Gastroesophageal sphincter (tissue), 4 donors: Measurements from ENCODE around the gene IFT43. TPM values are rescaled to one million over a fixed set of nuclear protein-coding genes. Genes with fewer than 3 reads are reported as not detected.

Experiments used
- ATAC-seq: fragments of 150-250 bp; one replicate; pipeline ENCODE4 v1.9.1; 2016; ENCODE audit warnings: mild to moderate bottlenecking, moderate library complexity
- H3K27ac ChIP-seq, 4 donors: fragments of 200-600 bp; sonication (generic) in 3 of 4; 1 replicate in 3 of 4; 2 replicates in 1 of 4; pipeline ENCODE4 v1.5.1; 2016 to 2019
- H3K27me3 ChIP-seq: fragments of 200-600 bp; sonication (generic); one replicate; pipeline ENCODE4 v1.5.1; 2019
- H3K36me3 ChIP-seq, 2 donors: fragments of 200-600 bp; sonication (generic); one replicate each; pipeline ENCODE4 v1.5.1; 2019; ENCODE audit warnings: control low read depth in 1 of 2
- H3K4me1 ChIP-seq, 3 donors: fragments of 200-600 bp; sonication (generic); 1 replicate in 2 of 3; 2 replicates in 1 of 3; pipeline ENCODE4 v1.5.1; 2016 to 2019; ENCODE audit warnings: control low read depth in 2 of 3
- H3K4me3 ChIP-seq, 2 donors: fragments of 200-600 bp; sonication (generic); one replicate each; pipeline ENCODE4 v1.5.1; 2019; ENCODE audit warnings: mild to moderate bottlenecking in 1 of 2, moderate library complexity in 1 of 2
- H3K9me3 ChIP-seq, 3 donors: fragments of 200-600 bp; sonication (generic); one replicate each; pipeline ENCODE4 v1.5.1; 2017 to 2019; ENCODE audit warnings: control low read depth in 2 of 3
- EP300 ChIP-seq: sonication (generic); formaldehyde crosslinking; IDR thresholded peaks from one replicate; pipeline ENCODE4 v1.6.1; 2017; ENCODE audit warnings: antibody characterized with exemption, mild to moderate bottlenecking
- POLR2A ChIP-seq, 2 donors: fragments of 450-650 bp; IDR thresholded peaks; one replicate each; pipeline ENCODE4 v1.6.1; 2017; ENCODE audit warnings: antibody characterized with exemption in 2 of 2, mild to moderate bottlenecking in 2 of 2, moderate library complexity in 1 of 2
- POLR2AphosphoS5 ChIP-seq: sonication (generic); formaldehyde crosslinking; IDR thresholded peaks from one replicate; pipeline ENCODE4 v1.6.1; 2017; ENCODE audit warnings: antibody characterized with exemption
- WGBS, 2 donors: methylation state at CpG; one replicate each; pipeline ENCODE4 v1.1.5; 2018; ENCODE audit warnings: low coverage in 1 of 2; 5-methylcytosine and 5-hydroxymethylcytosine counted together
- total RNA-seq, 4 donors: library from RNA; depleted of rRNA; stranded (reverse); fragments of >200 nt; gene quantifications; one replicate each; pipeline ENCODE4 v1.1.0, GENCODE V29; 2016
- TF ChIP-seq, protein P1 (sequence below), 4 experiments: fragments of 200-600 bp in 2 of 4; fragments of 450-650 bp in 2 of 4; sonication (generic) in 1 of 4; IDR thresholded peaks; one replicate each; pipeline ENCODE4 v1.5.1; 2017 to 2019; ENCODE audit warnings: antibody characterized with exemption in 4 of 4, mild to moderate bottlenecking in 2 of 4, moderate library complexity in 2 of 4

The IFT43 gene
- total RNA-seq, 4 donors from 2014 or later = 39.7 to 51.6 (median 43.6) TPM

DNA sequence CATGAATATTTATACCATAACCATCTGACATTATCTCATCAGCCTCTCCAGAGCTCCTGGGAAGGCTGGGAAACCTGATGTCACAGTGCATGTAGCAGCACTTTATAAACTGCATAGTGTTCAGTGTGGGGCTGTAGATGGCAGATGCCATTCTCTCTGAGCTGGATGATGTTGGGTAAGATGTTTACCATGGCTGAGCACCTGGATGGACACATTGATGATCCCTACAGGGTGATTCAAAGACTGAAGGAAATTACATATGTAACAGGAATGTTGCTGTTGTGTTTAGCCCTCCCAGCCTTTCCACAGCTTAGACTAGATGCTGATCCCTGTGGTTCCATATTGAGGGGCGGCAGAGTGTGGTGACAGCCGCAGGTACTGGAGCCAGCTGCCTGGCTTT, 37.4 kb downstream of the IFT43 start:
- 94% methylated on average over 2 of the region's 2 CpGs; no CpG with 5 or more reads in 1 of the 2 donors for WGBS, 2 donors
- no peaks in the 10 kb centered on the region for H3K4me1 ChIP-seq
- H3K27me3 ChIP-seq = no peaks in the 10 kb centered on the region
- peaks cover 0 to 43% of the 10 kb centered on the region in 2 donors for H3K36me3 ChIP-seq
- H3K9me3 ChIP-seq = no peaks in the 10 kb centered on the region
- no peak overlapping the region for H3K27ac ChIP-seq
- H3K4me3 ChIP-seq = no peak overlapping the region
- TF ChIP-seq POLR2A (IDR thresholded peaks at IDR 0.05) = no peak
- no peak for ATAC-seq

DNA sequence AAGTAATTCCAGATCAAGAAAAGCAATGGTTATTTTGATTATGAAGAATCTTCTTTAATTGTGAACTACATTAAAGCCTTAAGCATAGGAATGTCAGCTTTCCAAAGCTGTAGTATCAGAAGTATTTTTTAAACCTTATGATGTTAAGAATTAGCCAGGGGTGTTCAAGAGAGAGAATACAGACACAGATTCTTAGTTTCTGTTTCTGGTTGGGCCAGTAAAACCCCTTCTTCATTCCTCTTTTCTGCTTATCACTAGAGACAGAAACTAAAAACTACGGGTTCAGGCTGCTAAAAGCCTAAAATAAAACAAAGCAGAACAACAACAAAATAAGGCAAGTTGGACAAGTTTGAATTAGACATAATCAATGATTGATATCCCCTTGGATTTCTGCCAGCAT, 38.2 kb downstream of the IFT43 start:
- H3K4me1 ChIP-seq = no peaks in the 10 kb centered on the region
- no peaks in the 10 kb centered on the region for H3K9me3 ChIP-seq
- WGBS, 2 donors = 69 to 80% methylated on average over 1 of the region's 1 CpG
- H3K36me3 ChIP-seq = peaks cover 0 to 45% of the 10 kb centered on the region in 2 donors
- no peak overlapping the region for H3K27ac ChIP-seq
- no peak overlapping the region for H3K4me3 ChIP-seq
- ATAC-seq = no peak
- no peak for TF ChIP-seq POLR2A (IDR thresholded peaks at IDR 0.05)
- TF ChIP-seq, protein P1, sequence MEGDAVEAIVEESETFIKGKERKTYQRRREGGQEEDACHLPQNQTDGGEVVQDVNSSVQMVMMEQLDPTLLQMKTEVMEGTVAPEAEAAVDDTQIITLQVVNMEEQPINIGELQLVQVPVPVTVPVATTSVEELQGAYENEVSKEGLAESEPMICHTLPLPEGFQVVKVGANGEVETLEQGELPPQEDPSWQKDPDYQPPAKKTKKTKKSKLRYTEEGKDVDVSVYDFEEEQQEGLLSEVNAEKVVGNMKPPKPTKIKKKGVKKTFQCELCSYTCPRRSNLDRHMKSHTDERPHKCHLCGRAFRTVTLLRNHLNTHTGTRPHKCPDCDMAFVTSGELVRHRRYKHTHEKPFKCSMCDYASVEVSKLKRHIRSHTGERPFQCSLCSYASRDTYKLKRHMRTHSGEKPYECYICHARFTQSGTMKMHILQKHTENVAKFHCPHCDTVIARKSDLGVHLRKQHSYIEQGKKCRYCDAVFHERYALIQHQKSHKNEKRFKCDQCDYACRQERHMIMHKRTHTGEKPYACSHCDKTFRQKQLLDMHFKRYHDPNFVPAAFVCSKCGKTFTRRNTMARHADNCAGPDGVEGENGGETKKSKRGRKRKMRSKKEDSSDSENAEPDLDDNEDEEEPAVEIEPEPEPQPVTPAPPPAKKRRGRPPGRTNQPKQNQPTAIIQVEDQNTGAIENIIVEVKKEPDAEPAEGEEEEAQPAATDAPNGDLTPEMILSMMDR (IDR thresholded peaks at IDR 0.05) = no peak
- TF ChIP-seq EP300 = no peak
- TF ChIP-seq POLR2AphosphoS5 = no peak
- H3K27me3 ChIP-seq = no peaks in the 10 kb centered on the region

DNA sequence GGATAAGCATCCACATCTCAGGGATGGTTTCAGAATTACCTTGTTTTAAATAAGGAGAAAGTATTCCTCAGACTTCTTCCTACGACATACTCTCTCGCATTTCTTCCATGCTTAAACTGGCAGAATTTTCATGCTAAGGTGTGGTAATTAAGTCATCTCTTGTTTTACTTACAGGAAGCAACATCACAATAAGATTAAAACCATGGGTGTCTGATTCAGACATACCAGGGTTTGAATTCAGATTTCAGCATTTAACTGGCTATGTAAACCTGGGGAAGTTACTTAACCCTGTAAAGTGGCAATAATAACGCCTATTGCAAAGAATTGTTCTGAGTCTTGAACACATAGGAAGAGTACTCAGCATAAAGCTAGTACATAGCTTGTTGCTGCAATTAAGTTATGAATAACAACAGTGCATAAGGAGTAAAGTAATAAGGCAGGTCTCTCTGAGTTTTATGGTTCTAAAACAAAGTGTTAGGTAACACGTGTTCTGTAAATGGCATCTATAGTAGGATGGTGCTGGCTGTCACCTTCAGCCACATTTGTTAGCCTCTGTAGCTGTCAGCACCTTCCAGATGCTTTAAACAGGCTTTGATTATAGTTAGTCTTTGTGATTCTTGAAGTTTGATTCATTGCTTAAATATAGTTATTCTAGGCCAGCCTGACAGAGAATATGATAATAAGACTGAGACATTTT, 38.8 kb downstream of the IFT43 start:
- 76 to 77% methylated on average over 3 to 4 of the region's 4 CpGs for WGBS, 2 donors
- Histone ChIP-seq H3K4me1 (no peaks in the 10 kb centered on the region), H3K27ac (no peak overlapping the region), H3K36me3 (peaks cover 0 to 45% of the 10 kb centered on the region in 2 donors), H3K4me3 (no peak overlapping the region), H3K27me3 (no peaks in the 10 kb centered on the region), H3K9me3 (no peaks in the 10 kb centered on the region)
- no peak for TF ChIP-seq POLR2AphosphoS5
- TF ChIP-seq, protein P1 (IDR thresholded peaks at IDR 0.05) = no peak
- ATAC-seq = no peak

DNA sequence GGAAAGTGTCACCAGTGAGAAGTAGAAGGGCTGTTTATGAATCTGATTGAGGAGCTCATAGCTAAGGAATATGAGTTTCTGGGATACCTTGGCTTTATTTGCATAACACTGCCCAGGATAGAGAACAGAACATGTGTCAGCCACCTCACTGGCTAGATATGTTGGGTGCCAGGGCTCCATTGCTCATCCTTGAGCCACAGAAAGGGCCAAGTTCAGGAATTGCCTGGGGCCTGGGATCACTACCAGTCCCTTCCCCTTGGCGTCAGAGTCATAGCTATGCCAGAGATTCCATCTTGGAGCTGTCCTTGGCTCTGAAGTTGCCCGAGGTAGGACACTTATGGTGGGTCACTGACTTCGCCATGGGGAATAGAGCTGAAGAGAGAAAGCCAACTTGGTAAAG, 49.0 kb downstream of the IFT43 start:
- Histone ChIP-seq H3K9me3 (no peaks in the 10 kb centered on the region), H3K36me3 (peaks cover 0 to 42% of the 10 kb centered on the region in 2 donors), H3K27ac (no peak overlapping the region), H3K27me3 (no peaks in the 10 kb centered on the region), H3K4me1 (no peaks in the 10 kb centered on the region), H3K4me3 (no peak overlapping the region)
- WGBS, 2 donors = 80% methylated on average over 1 of the region's 3 CpGs; no CpG with 5 or more reads in 1 of the 2 donors
- TF ChIP-seq, protein P1 (IDR thresholded peaks at IDR 0.05) = no peak
- TF ChIP-seq POLR2A (IDR thresholded peaks at IDR 0.05) = no peak
- no peak for TF ChIP-seq EP300
- no peak for TF ChIP-seq POLR2AphosphoS5
- no peak for ATAC-seq

DNA sequence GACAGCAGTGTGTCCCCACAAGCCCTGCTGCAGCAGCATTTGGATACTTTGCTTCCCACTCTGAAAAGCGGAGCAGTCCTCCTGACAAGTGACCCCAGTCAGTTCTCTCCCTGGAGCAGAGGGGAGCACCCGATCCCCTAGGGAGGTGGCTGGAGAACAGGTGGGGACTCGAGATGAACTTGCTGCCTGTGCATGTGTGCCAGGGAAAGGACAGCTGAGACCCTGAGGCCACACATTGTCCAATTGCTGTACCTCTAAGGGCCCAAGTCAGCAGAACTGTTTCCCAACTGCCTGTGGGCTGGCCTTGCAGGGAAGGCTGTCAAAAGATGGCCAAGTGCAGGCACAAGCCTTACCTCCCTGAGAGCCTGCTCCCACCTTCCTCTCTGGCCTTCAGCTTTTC, 55.1 kb downstream of the IFT43 start:
- WGBS, 2 donors = no CpG with 5 or more reads among the region's 3 CpGs
- Histone ChIP-seq H3K9me3 (no peaks in the 10 kb centered on the region), H3K27ac (no peak overlapping the region), H3K36me3 (peaks cover 0 to 35% of the 10 kb centered on the region in 2 donors), H3K4me1 (no peaks in the 10 kb centered on the region), H3K27me3 (no peaks in the 10 kb centered on the region), H3K4me3 (no peak overlapping the region)
- ATAC-seq = no peak
- TF ChIP-seq POLR2A (IDR thresholded peaks at IDR 0.05) (no peak), POLR2AphosphoS5 (no peak), EP300 (no peak)
- TF ChIP-seq, protein P1 (IDR thresholded peaks at IDR 0.05) = no peak
